HepG2 (cell line): ENCODE results near the gene UCN.

ENCODE experiments used
- MATR3 ChIP-seq: sonication (generic); formaldehyde crosslinking; IDR thresholded peaks from 2 replicates; pipeline ENCODE4 v1.4.0; 2020; ENCODE audit warnings: missing genetic modification reagents
- STAT5B ChIP-seq: sonication (generic); formaldehyde crosslinking; IDR thresholded peaks from 2 replicates; pipeline ENCODE4 v1.4.0; 2020; ENCODE audit warnings: missing genetic modification reagents
- ZFP36L1 ChIP-seq: sonication (generic); formaldehyde crosslinking; IDR thresholded peaks from 2 replicates; pipeline ENCODE4 v1.8.0; 2022; ENCODE audit warnings: mild to moderate bottlenecking, missing genetic modification reagents, moderate library complexity
- TF ChIP-seq, protein P1 (sequence below): IDR thresholded peaks from 2 replicates; pipeline ENCODE4 v1.6.1; 2012; ENCODE audit warnings: inconsistent platforms
- TF ChIP-seq, protein P2 (sequence below): sonication (generic); formaldehyde crosslinking; IDR thresholded peaks from 2 replicates; pipeline ENCODE4 v1.5.0; 2020; ENCODE audit warnings: mild to moderate bottlenecking, missing genetic modification reagents, moderate library complexity

DNA sequence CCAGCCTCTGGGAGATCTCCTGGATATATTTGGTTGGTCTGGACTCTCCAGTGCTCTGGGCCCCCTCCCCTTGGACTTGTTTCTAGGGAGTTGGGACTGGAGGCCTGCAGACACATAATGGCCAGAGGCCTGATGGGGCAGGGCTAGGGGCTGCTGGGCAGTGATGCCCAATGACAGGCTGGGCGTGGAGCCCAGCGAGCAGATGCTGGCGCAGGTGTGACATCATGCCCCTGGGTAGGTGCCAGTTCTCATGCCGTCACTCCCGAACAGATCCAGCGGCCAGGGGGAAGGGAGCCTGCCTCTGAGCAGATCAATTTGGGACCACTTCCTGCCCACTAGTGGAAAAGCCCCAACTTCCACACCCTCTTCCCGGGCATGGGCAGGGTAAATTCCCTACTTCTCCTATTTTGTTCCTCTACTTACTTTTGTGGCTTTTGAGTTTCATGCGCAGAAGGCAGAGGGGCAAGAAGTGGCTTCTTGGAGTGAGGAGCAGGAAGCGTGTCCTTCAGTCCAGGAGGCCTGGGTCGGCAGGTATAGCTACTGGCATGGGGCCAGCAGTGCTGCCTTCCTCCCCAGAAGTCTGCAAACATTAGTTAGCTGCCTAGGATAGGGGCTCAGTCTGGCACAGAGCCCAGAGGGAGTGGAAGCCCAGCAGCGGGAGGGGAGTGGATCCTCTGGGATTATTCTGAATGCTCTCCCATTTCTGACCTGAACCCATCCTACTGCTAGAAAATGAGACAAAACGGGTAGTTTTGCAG is 8.6 kb upstream of the UCN start:
- TF ChIP-seq, protein P1, sequence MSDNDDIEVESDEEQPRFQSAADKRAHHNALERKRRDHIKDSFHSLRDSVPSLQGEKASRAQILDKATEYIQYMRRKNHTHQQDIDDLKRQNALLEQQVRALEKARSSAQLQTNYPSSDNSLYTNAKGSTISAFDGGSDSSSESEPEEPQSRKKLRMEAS, result no peak
- TF ChIP-seq ZFP36L1 (CRISPR knock-in tag), result no peak
- TF ChIP-seq, protein P2, sequence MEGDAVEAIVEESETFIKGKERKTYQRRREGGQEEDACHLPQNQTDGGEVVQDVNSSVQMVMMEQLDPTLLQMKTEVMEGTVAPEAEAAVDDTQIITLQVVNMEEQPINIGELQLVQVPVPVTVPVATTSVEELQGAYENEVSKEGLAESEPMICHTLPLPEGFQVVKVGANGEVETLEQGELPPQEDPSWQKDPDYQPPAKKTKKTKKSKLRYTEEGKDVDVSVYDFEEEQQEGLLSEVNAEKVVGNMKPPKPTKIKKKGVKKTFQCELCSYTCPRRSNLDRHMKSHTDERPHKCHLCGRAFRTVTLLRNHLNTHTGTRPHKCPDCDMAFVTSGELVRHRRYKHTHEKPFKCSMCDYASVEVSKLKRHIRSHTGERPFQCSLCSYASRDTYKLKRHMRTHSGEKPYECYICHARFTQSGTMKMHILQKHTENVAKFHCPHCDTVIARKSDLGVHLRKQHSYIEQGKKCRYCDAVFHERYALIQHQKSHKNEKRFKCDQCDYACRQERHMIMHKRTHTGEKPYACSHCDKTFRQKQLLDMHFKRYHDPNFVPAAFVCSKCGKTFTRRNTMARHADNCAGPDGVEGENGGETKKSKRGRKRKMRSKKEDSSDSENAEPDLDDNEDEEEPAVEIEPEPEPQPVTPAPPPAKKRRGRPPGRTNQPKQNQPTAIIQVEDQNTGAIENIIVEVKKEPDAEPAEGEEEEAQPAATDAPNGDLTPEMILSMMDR (CRISPR knock-in tag), result no peak
- TF ChIP-seq STAT5B (CRISPR knock-in tag), result no peak
- no peak for TF ChIP-seq MATR3 (CRISPR knock-in tag)
